ACC112 (cell line): ENCODE measurements around the gene VDAC1.

ENCODE experiments used
- H2AFZ ChIP-seq: fragments of 200-600 bp; sonication (generic); one replicate; pipeline ENCODE4 v1.6.0; 2017; ENCODE audit warnings: antibody characterized with exemption, low read length; ENCODE audit not compliant: unreplicated experiment
- H3K27ac ChIP-seq: fragments of 200-600 bp; sonication (generic); 2 replicates; pipeline ENCODE4 v1.5.1; 2014; ENCODE audit warnings: low read depth, mild to moderate bottlenecking, antibody characterized with exemption, low read length, moderate library complexity
- H3K27me3 ChIP-seq: fragments of 200-600 bp; sonication (generic); 2 replicates; pipeline ENCODE4 v1.6.1; 2014; ENCODE audit warnings: mild to moderate bottlenecking, antibody characterized with exemption, low read length, moderate library complexity, mixed read lengths; ENCODE audit not compliant: insufficient read depth
- H3K36me3 ChIP-seq: fragments of 200-600 bp; sonication (generic); 2 replicates; pipeline ENCODE4 v1.6.1; 2016; ENCODE audit warnings: mild to moderate bottlenecking, antibody characterized with exemption, low read length, moderate library complexity, mixed read lengths; ENCODE audit not compliant: insufficient read depth
- H3K4me1 ChIP-seq: fragments of 200-600 bp; sonication (generic); one replicate; pipeline ENCODE4 v1.6.1; 2016; ENCODE audit warnings: low read length, mixed read lengths; ENCODE audit not compliant: insufficient read depth, unreplicated experiment, control insufficient read depth
- H3K4me3 ChIP-seq: fragments of 200-600 bp; sonication (generic); 2 replicates; pipeline ENCODE4 v1.5.1; 2014; ENCODE audit warnings: mild to moderate bottlenecking, low read depth, low read length
- H3K79me2 ChIP-seq: fragments of 200-600 bp; sonication (generic); one replicate; pipeline ENCODE4 v1.6.0; 2016; ENCODE audit warnings: low read length; ENCODE audit not compliant: control insufficient read depth, unreplicated experiment, insufficient read depth

Gene VDAC1

DNA sequence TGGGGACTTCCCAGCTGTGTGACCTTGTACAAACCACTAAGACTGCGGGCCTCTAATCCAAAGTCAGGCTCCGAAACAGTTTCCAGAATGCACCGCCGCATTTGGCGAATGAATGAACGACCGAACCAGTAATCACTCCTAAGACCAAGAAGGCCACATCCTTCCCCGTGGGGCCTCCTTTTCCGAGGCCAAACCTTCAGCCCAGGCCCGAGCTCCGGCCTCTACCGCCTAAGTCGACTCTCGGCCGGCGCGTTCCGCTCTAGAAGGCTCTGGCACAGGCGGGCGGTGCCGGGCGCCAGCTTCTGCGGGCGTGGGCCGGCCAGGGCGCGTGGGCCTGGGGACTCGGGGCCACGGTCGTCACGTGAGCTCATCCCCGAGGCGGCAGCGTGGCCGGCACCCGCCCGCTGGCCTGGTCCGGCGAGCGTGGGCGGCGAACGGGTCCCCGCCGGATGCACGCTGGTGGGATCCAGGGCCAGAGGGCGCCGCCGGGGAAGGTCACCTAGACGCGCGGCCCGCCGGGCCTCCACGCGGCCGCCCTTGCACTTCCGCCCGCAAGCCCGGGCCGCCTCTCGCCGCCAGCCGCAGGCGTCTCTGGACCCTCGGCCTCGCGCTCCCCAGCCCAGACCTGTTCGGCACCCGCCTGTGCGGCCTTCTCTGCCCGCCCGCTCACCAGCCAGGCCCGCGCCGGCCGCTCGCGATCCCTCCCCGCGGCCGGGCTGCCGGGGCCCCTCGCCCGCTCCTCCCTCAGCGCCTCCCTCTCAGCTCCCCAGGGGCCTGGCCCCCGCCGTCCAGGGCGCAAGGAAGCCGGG lies 754 bp downstream of the VDAC1 start:
- Histone ChIP-seq H3K79me2 (peaks cover 64% of the 10 kb centered on the region), H3K4me1 (peaks cover 41% of the 10 kb centered on the region), H2AFZ (peak overlapping the region; percentile 58), H3K4me3 (peak overlapping the region; percentile 97), H3K36me3 (peaks cover 5% of the 10 kb centered on the region; the same call in 1 of the 2 replicates), H3K27ac (peak overlapping the region; percentile 99), H3K27me3 (no peaks in the 10 kb centered on the region)

DNA sequence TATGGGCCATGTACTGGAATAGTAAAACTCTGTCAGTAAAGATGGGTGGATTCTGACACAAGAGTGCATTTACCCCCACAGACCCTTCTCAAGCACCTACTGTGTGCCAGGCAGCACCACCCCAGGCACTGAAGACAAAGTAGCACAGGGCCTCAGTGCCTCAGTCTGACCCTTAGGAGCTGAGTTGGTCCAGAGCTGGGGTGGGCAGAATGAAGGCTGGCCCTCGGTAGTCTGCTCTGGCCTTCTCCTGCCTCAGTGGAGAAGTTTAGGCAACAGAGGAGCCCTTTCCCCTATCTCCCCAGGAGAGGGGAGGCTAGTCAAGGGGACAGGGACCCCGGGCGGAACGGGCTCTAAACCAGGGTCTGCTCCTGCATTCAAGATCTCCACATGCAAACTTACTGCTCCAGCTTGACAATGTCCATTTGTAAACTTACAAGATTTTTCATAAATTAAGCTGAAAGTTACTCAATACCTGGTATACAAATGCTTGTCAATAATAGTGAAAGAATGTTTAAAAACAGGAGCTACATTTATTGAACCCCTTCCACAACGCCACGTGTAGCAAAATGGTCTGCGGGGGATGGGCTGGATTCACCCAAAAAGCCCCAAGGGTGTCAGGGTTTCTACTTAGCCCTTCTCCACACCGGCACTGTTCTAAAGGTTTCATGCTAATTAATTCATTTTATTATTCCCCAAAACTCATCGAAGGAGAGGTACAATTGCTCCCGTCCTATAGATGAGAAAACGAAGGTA lies 1.5 kb downstream of the VDAC1 start:
- peaks cover 71% of the 10 kb centered on the region for H3K79me2 ChIP-seq
- H2AFZ ChIP-seq = no peak overlapping the region
- H3K36me3 ChIP-seq = peaks cover 5% of the 10 kb centered on the region; the same call in 1 of the 2 replicates
- peak overlapping the region; percentile 97 for H3K4me3 ChIP-seq
- no peaks in the 10 kb centered on the region for H3K27me3 ChIP-seq
- peaks cover 40% of the 10 kb centered on the region for H3K4me1 ChIP-seq
- peak overlapping the region; percentile 99 for H3K27ac ChIP-seq

DNA sequence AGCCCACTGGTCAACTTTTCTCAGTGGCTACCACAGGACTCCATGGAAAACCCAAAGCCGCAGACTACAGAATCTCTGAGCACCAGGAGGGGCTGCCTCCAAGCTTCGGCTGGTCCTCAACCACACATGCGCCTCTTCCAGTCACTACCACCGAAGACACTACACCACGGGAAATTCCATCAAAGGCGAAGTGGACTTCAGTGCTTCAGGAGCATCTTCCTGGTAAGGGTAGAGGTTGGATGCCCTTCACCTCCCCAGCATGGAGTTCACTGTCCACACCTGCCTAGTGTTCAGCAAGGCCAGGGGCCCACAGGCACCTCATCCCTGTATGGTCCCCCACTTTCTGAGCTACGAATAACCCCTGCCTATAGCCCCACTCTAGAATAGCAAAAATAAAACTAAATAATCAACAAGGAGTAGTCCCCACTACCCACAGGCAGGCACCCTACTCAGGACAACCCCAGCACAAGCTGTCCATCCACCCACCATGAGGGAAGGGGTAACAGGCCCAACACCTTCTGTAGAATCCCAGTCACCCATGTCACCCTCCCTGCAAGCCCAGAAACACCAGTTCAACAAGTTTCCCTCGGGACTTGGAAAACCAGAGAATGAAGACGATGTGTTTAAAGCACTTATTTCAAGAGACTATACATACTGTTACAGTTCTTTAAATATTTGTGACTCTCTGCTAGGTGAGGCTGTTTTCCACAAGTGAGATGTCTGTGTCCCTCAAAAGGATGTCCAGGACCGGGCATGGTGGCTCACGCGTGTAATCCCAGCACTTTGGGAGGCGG lies 2.6 kb downstream of the VDAC1 start:
- peaks cover 38% of the 10 kb centered on the region for H3K4me1 ChIP-seq

DNA sequence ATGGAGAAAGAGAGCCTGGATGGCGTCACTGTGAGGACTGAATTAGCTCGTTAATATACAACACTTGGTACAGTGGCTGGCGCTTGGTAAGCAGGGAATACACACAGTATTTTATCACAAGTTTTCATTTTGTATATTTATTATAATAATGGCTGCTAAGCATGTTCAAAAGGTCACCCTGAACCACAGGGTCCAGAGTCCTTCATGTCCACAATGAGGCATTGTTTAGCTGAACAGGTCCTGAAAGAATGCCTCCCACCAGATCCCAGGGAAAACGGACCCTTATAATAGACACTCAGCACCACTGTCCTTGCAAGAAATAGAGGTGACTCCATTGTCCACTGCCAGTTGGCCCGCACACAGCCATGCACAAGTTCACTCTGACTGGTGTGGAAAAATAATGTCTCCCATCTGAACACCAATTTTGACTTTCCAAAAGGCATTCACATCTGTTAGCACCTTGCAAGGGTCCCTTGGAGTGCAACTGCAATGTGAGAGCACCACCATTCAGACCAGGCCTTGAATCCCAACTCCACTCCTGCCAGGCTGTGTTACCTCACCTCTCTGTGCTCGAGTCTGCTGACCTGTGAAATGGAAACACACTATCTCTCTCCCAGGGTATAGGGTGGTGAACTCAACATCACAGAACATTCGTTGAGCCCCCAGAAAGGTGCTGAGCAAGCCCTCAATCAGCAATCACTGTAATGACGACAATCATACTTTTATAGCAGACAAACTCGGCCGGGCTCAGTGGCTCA lies 3.9 kb downstream of the VDAC1 start:
- Histone ChIP-seq H2AFZ (no peak overlapping the region), H3K4me3 (no peak overlapping the region), H3K4me1 (peaks cover 47% of the 10 kb centered on the region), H3K27ac (no peak overlapping the region), H3K79me2 (peaks cover 88% of the 10 kb centered on the region), H3K27me3 (no peaks in the 10 kb centered on the region), H3K36me3 (peaks cover 5% of the 10 kb centered on the region; the same call in 1 of the 2 replicates)

More for the DNA sequence above, 2.6 kb downstream of the VDAC1 start:
- H3K27me3 ChIP-seq = no peaks in the 10 kb centered on the region
- no peak overlapping the region for H2AFZ ChIP-seq
- peaks cover 80% of the 10 kb centered on the region for H3K79me2 ChIP-seq
- H3K36me3 ChIP-seq = peaks cover 5% of the 10 kb centered on the region; the same call in 1 of the 2 replicates
- no peak overlapping the region for H3K27ac ChIP-seq
- peak overlapping the region; percentile 97 for H3K4me3 ChIP-seq

DNA sequence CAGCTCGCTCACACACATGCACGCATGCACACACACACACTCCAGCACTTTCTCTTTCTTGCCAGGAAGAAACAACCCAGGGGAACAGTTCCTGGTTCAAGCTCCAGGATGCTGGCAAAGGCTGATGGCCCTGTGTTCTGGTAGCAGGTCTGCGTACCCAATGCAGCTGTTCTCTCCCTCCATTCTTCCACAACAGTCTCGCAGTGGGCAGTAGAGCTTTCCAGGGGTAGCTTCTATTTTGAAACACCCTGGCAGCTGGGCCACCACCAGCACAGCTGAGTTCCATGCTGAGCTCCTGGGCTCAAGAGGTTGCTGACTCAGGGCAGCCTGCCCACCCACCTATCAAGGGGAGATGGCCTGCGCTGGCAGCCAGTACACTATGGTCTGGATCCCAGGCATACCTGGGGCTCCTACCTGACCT lies 4.7 kb downstream of the VDAC1 start:
- peaks cover 51% of the 10 kb centered on the region for H3K4me1 ChIP-seq
- no peak overlapping the region for H3K4me3 ChIP-seq
- H2AFZ ChIP-seq = no peak overlapping the region
- H3K27me3 ChIP-seq = no peaks in the 10 kb centered on the region
- peaks cover 91% of the 10 kb centered on the region for H3K79me2 ChIP-seq
- no peak overlapping the region for H3K27ac ChIP-seq
- peaks cover 5% of the 10 kb centered on the region; the same call in 1 of the 2 replicates for H3K36me3 ChIP-seq

DNA sequence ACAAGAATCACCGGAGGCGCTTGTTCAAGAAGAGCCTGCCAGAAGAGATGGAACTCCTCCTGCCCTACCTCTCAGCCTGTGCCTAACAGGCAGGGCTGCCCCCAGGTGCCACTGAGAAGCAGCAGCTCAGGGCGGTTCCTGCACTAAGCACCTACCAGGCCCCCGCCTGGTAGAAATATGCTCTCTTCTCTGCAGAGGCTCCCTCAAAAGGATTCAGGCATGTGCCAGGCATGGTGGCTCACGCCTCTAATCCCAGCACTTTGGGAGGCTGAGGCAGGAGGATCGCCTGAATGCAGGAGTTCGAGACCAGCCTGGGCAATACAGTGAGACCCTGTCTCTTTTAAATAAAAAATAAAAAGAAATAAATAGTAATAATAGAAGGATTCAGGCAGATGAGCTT lies 6.0 kb downstream of the VDAC1 start:
- Histone ChIP-seq H3K4me1 (peaks cover 64% of the 10 kb centered on the region), H3K36me3 (peaks cover 5% of the 10 kb centered on the region; the same call in 1 of the 2 replicates), H3K4me3 (no peak overlapping the region), H3K27ac (no peak overlapping the region), H3K79me2 (peaks cover 97% of the 10 kb centered on the region), H2AFZ (no peak overlapping the region), H3K27me3 (no peaks in the 10 kb centered on the region)

DNA sequence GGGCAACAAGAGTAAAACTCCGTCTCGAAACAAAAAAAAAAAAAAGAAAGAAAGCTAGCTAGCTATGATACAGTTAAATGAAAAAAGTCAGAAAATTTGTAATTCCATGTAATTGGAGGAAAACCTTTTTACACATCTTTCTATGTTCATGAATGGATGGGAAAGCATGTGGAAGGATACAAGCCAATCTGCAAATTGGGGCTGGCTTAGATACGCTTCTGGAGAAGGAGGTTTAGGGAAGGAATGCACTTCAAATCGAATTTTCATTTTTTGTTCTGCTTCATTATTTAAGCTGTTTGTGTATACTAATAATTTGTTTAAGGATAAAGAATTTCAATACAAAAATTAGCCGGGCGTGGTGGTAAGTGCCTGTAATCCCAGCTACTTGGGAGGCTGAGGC lies 6.7 kb downstream of the VDAC1 start:
- Histone ChIP-seq H3K27me3 (no peaks in the 10 kb centered on the region), H3K4me1 (peaks cover 71% of the 10 kb centered on the region), H3K79me2 (peaks cover 97% of the 10 kb centered on the region), H3K36me3 (peaks cover 5% of the 10 kb centered on the region; the same call in 1 of the 2 replicates), H3K27ac (no peak overlapping the region), H2AFZ (no peak overlapping the region), H3K4me3 (no peak overlapping the region)

DNA sequence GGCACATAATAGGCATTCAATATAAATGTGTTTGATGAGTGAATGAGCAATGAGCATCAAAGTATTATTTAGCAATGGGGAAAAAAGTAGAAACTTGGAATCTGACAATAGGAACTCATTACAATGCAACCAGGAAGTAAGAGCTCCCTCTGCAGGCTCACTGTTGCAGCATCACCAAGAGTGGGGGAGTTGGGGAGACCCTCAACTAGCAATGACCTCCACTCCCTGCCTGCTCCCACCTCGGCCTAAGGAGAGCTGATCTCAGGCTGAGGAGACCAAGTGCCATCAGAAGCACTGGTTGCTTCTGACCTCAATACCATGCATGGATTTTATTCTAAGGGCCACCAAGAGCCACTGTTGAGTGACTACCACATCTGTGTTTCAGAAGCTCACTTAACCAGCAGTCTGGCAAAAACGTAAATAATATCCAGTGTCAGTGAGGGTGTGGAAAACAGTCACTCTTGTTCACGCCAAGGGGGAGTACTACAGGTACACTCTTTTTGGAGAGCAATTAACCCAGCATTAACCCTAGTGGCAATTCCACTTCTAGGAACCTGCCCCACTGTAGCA lies 8.0 kb downstream of the VDAC1 start:
- peaks cover 5% of the 10 kb centered on the region; the same call in 1 of the 2 replicates for H3K36me3 ChIP-seq
- no peaks in the 10 kb centered on the region for H3K27me3 ChIP-seq
- H2AFZ ChIP-seq = no peak overlapping the region
- peaks cover 67% of the 10 kb centered on the region for H3K4me1 ChIP-seq
- H3K27ac ChIP-seq = no peak overlapping the region
- H3K79me2 ChIP-seq = peaks cover 95% of the 10 kb centered on the region
- H3K4me3 ChIP-seq = no peak overlapping the region

DNA sequence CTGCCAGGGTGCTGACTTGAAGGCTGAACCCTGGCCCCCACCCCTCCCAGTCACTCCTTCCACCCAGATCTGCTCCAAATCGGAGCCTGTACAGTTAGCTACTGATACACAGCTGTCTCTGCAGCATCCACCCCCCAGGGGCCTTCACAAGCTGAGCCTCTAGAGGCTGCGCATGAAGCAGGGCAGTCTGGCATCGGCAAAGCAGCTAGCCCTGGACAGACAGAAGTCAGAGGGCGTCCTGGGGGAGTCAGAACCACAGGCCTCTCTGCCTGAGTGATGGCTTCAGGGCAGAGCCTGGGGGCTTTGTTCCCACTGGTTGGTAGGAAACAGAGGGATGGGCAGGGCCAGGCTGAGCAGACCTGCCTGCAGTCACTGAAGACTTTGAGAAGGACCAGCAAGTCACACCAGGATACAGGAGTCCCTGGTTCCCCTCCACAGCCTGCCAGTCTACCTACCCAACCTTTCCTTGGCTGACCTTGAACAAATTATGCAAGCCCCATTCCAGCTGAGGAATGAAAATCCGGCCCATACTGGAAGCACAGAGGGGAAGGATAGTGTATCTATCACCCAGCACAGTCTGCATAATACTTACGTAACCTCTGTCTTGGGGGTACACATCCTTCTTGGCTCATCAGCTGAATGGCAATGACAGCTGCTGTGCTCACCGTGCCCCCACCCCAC lies 8.8 kb downstream of the VDAC1 start:
- Histone ChIP-seq H3K79me2 (peaks cover 95% of the 10 kb centered on the region), H2AFZ (no peak overlapping the region), H3K4me1 (peaks cover 63% of the 10 kb centered on the region), H3K36me3 (peaks cover 6% of the 10 kb centered on the region; the same call in 1 of the 2 replicates), H3K4me3 (no peak overlapping the region), H3K27me3 (no peaks in the 10 kb centered on the region), H3K27ac (no peak overlapping the region)
